Vagina (tissue), 2 donors: ENCODE data around the gene TLCD1.

ENCODE experiments used
- POLR2AphosphoS5 ChIP-seq, 2 donors: sonication (generic); formaldehyde crosslinking; IDR thresholded peaks; one replicate each; pipeline ENCODE4 v1.9.0; 2017; ENCODE audit warnings: antibody characterized with exemption in 2 of 2, mild to moderate bottlenecking in 2 of 2, low read depth in 1 of 2; ENCODE audit not compliant: insufficient read depth in 1 of 2
- TF ChIP-seq, protein P1 (sequence below), 3 experiments: fragments of 450-650 bp in 2 of 3; fragments of 200-600 bp in 1 of 3; sonication (generic) in 1 of 3; IDR thresholded peaks; one replicate each; pipeline ENCODE4 v1.5.1; 2017 to 2019; ENCODE audit warnings: antibody characterized with exemption in 3 of 3, mild to moderate bottlenecking in 2 of 3, moderate library complexity in 2 of 3

DNA sequence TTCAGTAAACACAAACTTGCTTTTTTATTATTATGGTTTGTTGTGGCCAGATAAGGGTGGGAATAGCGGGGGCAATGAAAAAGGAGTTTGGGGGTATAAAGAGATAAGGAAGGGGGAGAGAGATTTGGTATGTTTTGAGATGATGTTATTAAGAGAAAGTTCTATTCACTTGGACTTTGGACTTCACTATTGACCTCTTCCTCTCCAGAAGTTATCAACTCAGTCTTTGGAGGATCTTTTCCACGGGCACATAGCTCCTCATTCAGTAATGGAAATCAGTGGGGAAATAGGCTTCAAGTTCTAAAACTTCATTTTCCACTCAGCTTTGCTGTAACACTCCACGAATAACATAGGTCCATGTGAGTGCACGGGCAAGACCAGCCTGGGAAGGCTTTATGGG lies 37.6 kb downstream of the TLCD1 start:
- TF ChIP-seq POLR2AphosphoS5 (IDR thresholded peaks at IDR 0.05; ENCODE audit: insufficient read depth in 1 of 2, low read depth in 1 of 2): no peak
- TF ChIP-seq, protein P1, sequence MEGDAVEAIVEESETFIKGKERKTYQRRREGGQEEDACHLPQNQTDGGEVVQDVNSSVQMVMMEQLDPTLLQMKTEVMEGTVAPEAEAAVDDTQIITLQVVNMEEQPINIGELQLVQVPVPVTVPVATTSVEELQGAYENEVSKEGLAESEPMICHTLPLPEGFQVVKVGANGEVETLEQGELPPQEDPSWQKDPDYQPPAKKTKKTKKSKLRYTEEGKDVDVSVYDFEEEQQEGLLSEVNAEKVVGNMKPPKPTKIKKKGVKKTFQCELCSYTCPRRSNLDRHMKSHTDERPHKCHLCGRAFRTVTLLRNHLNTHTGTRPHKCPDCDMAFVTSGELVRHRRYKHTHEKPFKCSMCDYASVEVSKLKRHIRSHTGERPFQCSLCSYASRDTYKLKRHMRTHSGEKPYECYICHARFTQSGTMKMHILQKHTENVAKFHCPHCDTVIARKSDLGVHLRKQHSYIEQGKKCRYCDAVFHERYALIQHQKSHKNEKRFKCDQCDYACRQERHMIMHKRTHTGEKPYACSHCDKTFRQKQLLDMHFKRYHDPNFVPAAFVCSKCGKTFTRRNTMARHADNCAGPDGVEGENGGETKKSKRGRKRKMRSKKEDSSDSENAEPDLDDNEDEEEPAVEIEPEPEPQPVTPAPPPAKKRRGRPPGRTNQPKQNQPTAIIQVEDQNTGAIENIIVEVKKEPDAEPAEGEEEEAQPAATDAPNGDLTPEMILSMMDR (IDR thresholded peaks at IDR 0.05): no peak
